OCI-LY3 (cell line): ENCODE measurements around the gene COX7A2L.

Experiments
- CTCF ChIP-seq: fragments of 200-600, 300-600 bp; sonication (generic); IDR thresholded peaks from 2 replicates; pipeline ENCODE4 v1.5.1; 2014; ENCODE audit warnings: antibody characterized with exemption, low read length, low read depth
- EZH2phosphoT487 ChIP-seq: fragments of 200-600 bp; shearing (Covaris generic); IDR thresholded peaks from 2 replicates; pipeline ENCODE4 v1.6.1; 2018; ENCODE audit warnings: antibody characterized with exemption, mixed run types, low read depth

GRCh38 chr2:42407476-42407875 lies 46.5 kb upstream of the COX7A2L start:
- no peak for TF ChIP-seq CTCF
- no peak for TF ChIP-seq EZH2phosphoT487
